ENCODE data around the gene SAYSD1.

The SAYSD1 gene

DNA sequence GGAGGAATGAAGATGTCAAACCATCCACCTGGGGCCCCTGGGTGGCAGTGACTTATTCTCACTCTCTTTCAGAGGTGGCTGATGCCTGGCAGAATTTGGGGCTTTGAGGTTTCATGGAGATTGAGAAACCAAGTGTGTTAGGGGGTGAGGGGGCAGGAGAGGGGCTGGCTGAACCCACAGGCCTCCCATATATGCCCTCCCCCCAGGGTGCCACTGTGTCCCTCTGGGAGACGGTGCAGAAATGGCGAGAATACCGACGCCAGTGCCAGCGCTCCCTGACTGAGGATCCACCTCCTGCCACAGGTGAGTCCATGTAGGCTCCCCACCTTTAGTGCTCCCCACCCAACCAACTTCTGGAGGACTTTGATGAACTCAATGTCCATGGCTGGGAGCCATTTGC lies 58.8 kb downstream of the SAYSD1 start:
- no peak for DNase-seq

- no peak for DNase-seq
Measured at GRCh38 chr6:39055661-39056060, 59.3 kb downstream of the SAYSD1 start.

DNA sequence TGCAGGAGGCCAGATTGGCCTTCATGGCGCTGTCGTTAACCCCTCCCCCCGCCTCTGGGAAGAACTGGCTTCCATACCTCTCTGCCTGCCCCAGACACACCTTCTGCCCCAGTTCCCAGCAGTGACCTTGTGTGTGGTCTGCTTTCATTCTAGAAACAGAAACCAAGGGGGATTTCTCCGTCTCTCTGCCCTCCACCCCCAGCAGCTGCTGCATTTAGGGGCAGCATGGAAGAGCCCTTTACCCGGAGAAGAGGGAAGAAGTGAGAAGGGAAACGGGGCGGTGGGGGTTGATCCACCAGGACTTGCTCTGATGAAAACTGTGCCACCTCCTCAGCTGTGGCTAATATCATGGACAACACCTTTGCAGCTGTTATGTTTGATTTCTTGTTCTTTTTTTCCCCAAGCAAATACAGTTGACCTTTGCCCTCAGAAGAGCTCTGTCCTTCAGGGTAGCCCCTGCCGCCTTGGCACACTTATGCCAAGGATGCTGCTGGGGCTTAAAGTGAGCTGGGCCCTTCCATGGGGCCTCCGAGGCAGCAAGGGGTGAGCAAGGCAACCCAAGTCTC lies 60.3 kb downstream of the SAYSD1 start:
- no peak for DNase-seq

Measured in inflammatory macrophage treated with lipopolysaccharide for 4 hours (primary cell).